Right cardiac atrium (tissue), 5 donors: ENCODE data around the gene MEGF6. TPM values are rescaled to one million over a fixed set of nuclear protein-coding genes. Genes with fewer than 3 reads are reported as not detected.

ENCODE experiments used
- ATAC-seq, 2 donors: fragments of 200-7000 bp; cut with Tn5 transposase; one replicate each; pipeline versions ENCODE4 v1.8.0 to v1.9.1; 2020; ENCODE audit warnings: moderate library complexity in 2 of 2, mild to moderate bottlenecking in 1 of 2
- DNase-seq, 3 donors: peaks; one replicate each; pipeline ENCODE4 v3.0.0-alpha.2; 2020
- H3K27ac ChIP-seq: one replicate; pipeline ENCODE4 v1.5.1; 2013; ENCODE audit warnings: mild to moderate bottlenecking, low read length, control low read depth, moderate library complexity
- H3K27me3 ChIP-seq: one replicate; pipeline ENCODE4 v1.6.1; 2013; ENCODE audit not compliant: control insufficient read depth, insufficient read depth
- H3K4me1 ChIP-seq: one replicate; pipeline ENCODE4 v1.6.1; 2013; ENCODE audit warnings: low read length; ENCODE audit not compliant: control insufficient read depth, insufficient read depth
- H3K4me3 ChIP-seq: one replicate; pipeline ENCODE4 v1.5.1; 2013; ENCODE audit warnings: low read length, control low read depth
- H3K9me3 ChIP-seq: one replicate; pipeline ENCODE4 v1.6.1; 2013; ENCODE audit warnings: low read length; ENCODE audit not compliant: control insufficient read depth
- WGBS: extraction: QIAGEN DNeasy Blood & Tissue Kit; methylation state at CpG from one replicate; pipeline ENCODE4 v1.1.7; 2013; 5-methylcytosine and 5-hydroxymethylcytosine counted together
- intact Hi-C, 4 donors: fragments of 100-400 bp; cut with DNase I; formaldehyde crosslinking; loops; one replicate each; pipeline versions ENCODE4 v1.11.0 to v1.14.0; 2022 to 2023
- microRNA-seq, 2 donors: library from miRNA; unstranded; fragments of <30 nt; microRNA quantifications; one replicate each; pipeline ENCODE4 v1.2.0, GENCODE V29; 2020 to 2021
- polyA plus RNA-seq: library from polyadenylated mRNA; stranded (reverse); fragments of 200-250 nt; gene quantifications from one replicate; pipeline ENCODE4 v1.2.3, GENCODE V29; 2013
- total RNA-seq, 4 donors: library from RNA; stranded (reverse); fragmentation: NEBNext Ultra II Directional; extraction: Animal tissue kit (Norgen Biotek cat#: 25700); gene quantifications; one replicate each; pipeline ENCODE4 v1.2.1, GENCODE V29; 2021
- donor health status: healthy with polysubstance abuse.
- donor health status: DM: no; HTN: yes; CAD: no.
- donor health status: DM: no; HTN: no; CAD: no.
- donor health status: DM: no; HTN: yes; CAD: no; lungs with severe emphysema.
- donor health status: DM: yes; HTN: yes; CAD: no.

MEGF6 gene
- total and polyA plus RNA-seq, 5 donors: 7.0 to 18.7 (median 11.0) TPM

GRCh38 chr1:3444298-3444697, 167.0 kb downstream of the MEGF6 start:
- H3K27me3 ChIP-seq: no peaks in the 10 kb centered on the region
- DNase-seq: peak in 2 of 3 donors; percentile 20 to 43
- H3K27ac ChIP-seq: no peak overlapping the region
- intact Hi-C loops: no loop called here
- ATAC-seq: no peak
- H3K9me3 ChIP-seq: no peaks in the 10 kb centered on the region
- no peak overlapping the region for H3K4me3 ChIP-seq
- WGBS: 87% methylated on average over 18 of the region's 18 CpGs
- no peaks in the 10 kb centered on the region for H3K4me1 ChIP-seq

- WGBS: 82% methylated on average over 7 of the region's 7 CpGs
- no peaks in the 10 kb centered on the region for H3K9me3 ChIP-seq
- H3K27me3 ChIP-seq: no peaks in the 10 kb centered on the region
- H3K27ac ChIP-seq: no peak overlapping the region
- no peak overlapping the region for H3K4me3 ChIP-seq
- intact Hi-C loops: no loop called here
- ATAC-seq (no peak), DNase-seq (no peak)
- H3K4me1 ChIP-seq: no peaks in the 10 kb centered on the region
Measured at GRCh38 chr1:3443807-3444206, 167.5 kb downstream of the MEGF6 start.

- no peak overlapping the region for H3K4me3 ChIP-seq
- no peaks in the 10 kb centered on the region for H3K9me3 ChIP-seq
- no peak overlapping the region for H3K27ac ChIP-seq
- 83% methylated on average over 12 of the region's 12 CpGs for WGBS
- intact Hi-C loops: no loop called here
- DNase-seq (peak in 1 of 3 donors; percentile 48), ATAC-seq (no peak)
- H3K4me1 ChIP-seq: no peaks in the 10 kb centered on the region
- no peaks in the 10 kb centered on the region for H3K27me3 ChIP-seq
Measured at GRCh38 chr1:3442901-3443300, 168.4 kb downstream of the MEGF6 start.

GRCh38 chr1:3442331-3442730, 169.0 kb downstream of the MEGF6 start:
- H3K4me1 ChIP-seq: no peaks in the 10 kb centered on the region
- 74% methylated on average over 13 of the region's 13 CpGs for WGBS
- H3K9me3 ChIP-seq: no peaks in the 10 kb centered on the region
- no peak for ATAC-seq
- H3K4me3 ChIP-seq: no peak overlapping the region
- no peaks in the 10 kb centered on the region for H3K27me3 ChIP-seq
- no peak overlapping the region for H3K27ac ChIP-seq
- intact Hi-C loops: no loop called here
- peak in 1 of 3 donors; percentile 22 for DNase-seq

- no peak overlapping the region for H3K27ac ChIP-seq
- DNase-seq: peak in 1 of 3 donors; percentile 21
- H3K27me3 ChIP-seq: no peaks in the 10 kb centered on the region
- WGBS: 64% methylated on average over 8 of the region's 8 CpGs
- no peaks in the 10 kb centered on the region for H3K9me3 ChIP-seq
- no peak for ATAC-seq
- intact Hi-C loops: no loop called here
- no peak overlapping the region for H3K4me3 ChIP-seq
- H3K4me1 ChIP-seq: no peaks in the 10 kb centered on the region
Measured at GRCh38 chr1:3441880-3442279, 169.4 kb downstream of the MEGF6 start.

- no peaks in the 10 kb centered on the region for H3K27me3 ChIP-seq
- no peaks in the 10 kb centered on the region for H3K9me3 ChIP-seq
- intact Hi-C loops: no loop called here
- ATAC-seq: no peak
- H3K27ac ChIP-seq: no peak overlapping the region
- no peak for DNase-seq
- no peaks in the 10 kb centered on the region for H3K4me1 ChIP-seq
- no peak overlapping the region for H3K4me3 ChIP-seq
- 37% methylated on average over 8 of the region's 8 CpGs for WGBS
Measured at GRCh38 chr1:3441410-3441847, 169.9 kb downstream of the MEGF6 start.

- Histone ChIP-seq H3K9me3 (no peaks in the 10 kb centered on the region), H3K27ac (no peak overlapping the region), H3K4me3 (no peak overlapping the region), H3K4me1 (no peaks in the 10 kb centered on the region), H3K27me3 (no peaks in the 10 kb centered on the region)
- intact Hi-C loops: no loop called here
- ATAC-seq (no peak), DNase-seq (peak in 1 of 3 donors; percentile 16)
- 47% methylated on average over 20 of the region's 20 CpGs for WGBS
Measured at GRCh38 chr1:3440711-3441409, 170.4 kb downstream of the MEGF6 start.

- WGBS: 51% methylated on average over 10 of the region's 10 CpGs
- intact Hi-C loops: no loop called here
- ATAC-seq: no peak
- Histone ChIP-seq H3K4me3 (no peak overlapping the region), H3K9me3 (no peaks in the 10 kb centered on the region), H3K27ac (no peak overlapping the region), H3K4me1 (no peaks in the 10 kb centered on the region), H3K27me3 (no peaks in the 10 kb centered on the region)
- DNase-seq: peak in 2 of 3 donors; percentile 11 to 45
Measured at GRCh38 chr1:3440300-3440681, 171.0 kb downstream of the MEGF6 start.

Small RNAs within 50 kb of the gene (microRNA-seq; reads per million reads assigned to microRNA genes)
- gene MIR551A: 0 reads per million in 2 donors

Other genes starting within 250 kb of the MEGF6 start
- 1 to 10 TPM in 3 of 4 donors, under 1 TPM in 1; 0.28 to 2.5 (median 1.8) TPM for gene ARHGEF16, start 156.8 kb downstream of the MEGF6 start, total RNA-seq
- gene ARHGEF16, start 156.8 kb downstream of the MEGF6 start, polyA plus RNA-seq: 1.4 TPM
- gene TPRG1L, start 13.5 kb upstream of the MEGF6 start, total RNA-seq: 10 to 100 TPM; 46.3 to 51.4 (median 46.6) TPM
- gene TPRG1L, start 13.5 kb upstream of the MEGF6 start, polyA plus RNA-seq: 35.8 TPM
- 10 to 100 TPM in 3 of 4 donors, 1 to 10 TPM in 1; 8.7 to 13.9 (median 12.2) TPM for gene WRAP73, start 38.6 kb upstream of the MEGF6 start, total RNA-seq
- 12.9 TPM for gene WRAP73, start 38.6 kb upstream of the MEGF6 start, polyA plus RNA-seq
- gene TP73, start 41.0 kb upstream of the MEGF6 start, total RNA-seq: under 1 TPM in 1 of 4 donors, not detected in 3; 0.18 TPM
- gene TP73, start 41.0 kb upstream of the MEGF6 start, polyA plus RNA-seq: 0.07 TPM
- gene CCDC27, start 140.9 kb upstream of the MEGF6 start, total RNA-seq: under 1 TPM in 2 of 4 donors, not detected in 2; 0.09 to 0.14 TPM
- gene CCDC27, start 140.9 kb upstream of the MEGF6 start, polyA plus RNA-seq: not detected
- 100 to 1,000 TPM in 2 of 4 donors, 10 to 100 TPM in 2; 44.2 to 120 (median 95.0) TPM for gene SMIM1, start 161.2 kb upstream of the MEGF6 start, total RNA-seq
- gene SMIM1, start 161.2 kb upstream of the MEGF6 start, polyA plus RNA-seq: 243 TPM
- gene LRRC47, start 185.0 kb upstream of the MEGF6 start, total RNA-seq: 10 to 100 TPM; 46.8 to 60.3 (median 54.2) TPM
- 23.3 TPM for gene LRRC47, start 185.0 kb upstream of the MEGF6 start, polyA plus RNA-seq
- gene CEP104, start 245.7 kb upstream of the MEGF6 start, total RNA-seq: 10 to 100 TPM; 33.2 to 41.2 (median 35.0) TPM
- 8.7 TPM for gene CEP104, start 245.7 kb upstream of the MEGF6 start, polyA plus RNA-seq
- 1 to 10 TPM; 2.9 to 6.1 (median 4.5) TPM for gene DFFB, start 246.0 kb upstream of the MEGF6 start, total RNA-seq
- gene DFFB, start 246.0 kb upstream of the MEGF6 start, polyA plus RNA-seq: 2.6 TPM